GM12872 (cell line): ENCODE data around the gene JMJD1C.

ENCODE experiments used
- CTCF ChIP-seq: IDR thresholded peaks from 3 replicates; pipeline ENCODE4 v1.5.1; 2011; ENCODE audit warnings: low read depth, mild to moderate bottlenecking, low read length, moderate library complexity; ENCODE audit not compliant: insufficient read depth

JMJD1C gene

GRCh38 chr10:63275094-63275493, 190.7 kb downstream of the JMJD1C start:
- TF ChIP-seq CTCF, result no peak

GRCh38 chr10:63273577-63273976, 192.2 kb downstream of the JMJD1C start:
- TF ChIP-seq CTCF, result no peak

GRCh38 chr10:63268798-63269503, 196.8 kb downstream of the JMJD1C start:
- TF ChIP-seq CTCF, result peak; percentile 40; the same call in 1 of the 3 replicates

- TF ChIP-seq CTCF, result no peak
These were observed 197.5 kb downstream of the JMJD1C start for GRCh38 chr10:63268149-63268797.

GRCh38 chr10:63267414-63268148, 198.2 kb downstream of the JMJD1C start:
- no peak for TF ChIP-seq CTCF

GRCh38 chr10:63266391-63267316, 199.1 kb downstream of the JMJD1C start:
- TF ChIP-seq CTCF, result no peak
